ENCODE measurements around the gene TM7SF3.

TM7SF3 gene

DNA sequence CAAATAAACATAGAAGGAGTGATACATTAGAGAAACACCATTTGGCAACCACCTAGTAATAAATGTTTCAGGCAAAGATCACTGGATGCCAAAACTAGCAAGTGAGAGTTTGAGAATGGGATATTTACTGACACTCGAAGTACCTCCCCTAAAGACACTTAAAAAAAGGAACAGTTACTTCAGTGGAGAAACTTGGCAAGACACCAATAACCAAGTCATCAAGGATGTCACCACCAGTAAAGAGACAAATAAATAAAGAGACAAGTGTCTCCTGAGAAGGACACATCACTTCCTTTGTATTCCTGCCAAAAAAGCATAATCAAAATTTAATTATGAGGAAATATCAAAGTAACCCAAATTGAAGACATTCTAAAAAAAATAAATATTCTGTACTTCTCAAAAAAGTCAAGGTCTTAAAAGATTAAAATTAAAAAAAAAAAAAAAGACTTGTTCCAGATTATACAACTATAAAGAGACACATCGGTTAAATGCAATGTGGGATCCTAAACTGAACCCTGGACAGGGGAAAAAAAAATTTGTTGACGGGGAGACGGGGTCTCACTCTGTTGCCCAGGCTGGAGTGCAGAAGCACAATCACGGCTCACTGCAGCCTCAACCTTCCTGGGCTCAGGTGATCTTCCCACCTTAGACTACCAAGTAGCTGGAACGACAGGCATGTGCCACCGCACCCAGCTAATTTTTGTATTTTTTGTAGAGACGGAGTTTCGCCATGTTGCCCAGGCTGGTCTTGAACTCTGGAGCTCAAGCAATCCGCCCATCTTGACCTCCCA, 26.4 kb downstream of the TM7SF3 start:
- TF ChIP-seq, protein P1, sequence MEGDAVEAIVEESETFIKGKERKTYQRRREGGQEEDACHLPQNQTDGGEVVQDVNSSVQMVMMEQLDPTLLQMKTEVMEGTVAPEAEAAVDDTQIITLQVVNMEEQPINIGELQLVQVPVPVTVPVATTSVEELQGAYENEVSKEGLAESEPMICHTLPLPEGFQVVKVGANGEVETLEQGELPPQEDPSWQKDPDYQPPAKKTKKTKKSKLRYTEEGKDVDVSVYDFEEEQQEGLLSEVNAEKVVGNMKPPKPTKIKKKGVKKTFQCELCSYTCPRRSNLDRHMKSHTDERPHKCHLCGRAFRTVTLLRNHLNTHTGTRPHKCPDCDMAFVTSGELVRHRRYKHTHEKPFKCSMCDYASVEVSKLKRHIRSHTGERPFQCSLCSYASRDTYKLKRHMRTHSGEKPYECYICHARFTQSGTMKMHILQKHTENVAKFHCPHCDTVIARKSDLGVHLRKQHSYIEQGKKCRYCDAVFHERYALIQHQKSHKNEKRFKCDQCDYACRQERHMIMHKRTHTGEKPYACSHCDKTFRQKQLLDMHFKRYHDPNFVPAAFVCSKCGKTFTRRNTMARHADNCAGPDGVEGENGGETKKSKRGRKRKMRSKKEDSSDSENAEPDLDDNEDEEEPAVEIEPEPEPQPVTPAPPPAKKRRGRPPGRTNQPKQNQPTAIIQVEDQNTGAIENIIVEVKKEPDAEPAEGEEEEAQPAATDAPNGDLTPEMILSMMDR (IDR thresholded peaks at IDR 0.05; ENCODE audit: control insufficient read depth, extremely low read depth, insufficient read depth), result no peak
- peak; percentile 91 for DNase-seq (ENCODE audit: low read depth)
- H3K4me3 ChIP-seq (ENCODE audit: low read depth, low read length), result no peak overlapping the region

DNA sequence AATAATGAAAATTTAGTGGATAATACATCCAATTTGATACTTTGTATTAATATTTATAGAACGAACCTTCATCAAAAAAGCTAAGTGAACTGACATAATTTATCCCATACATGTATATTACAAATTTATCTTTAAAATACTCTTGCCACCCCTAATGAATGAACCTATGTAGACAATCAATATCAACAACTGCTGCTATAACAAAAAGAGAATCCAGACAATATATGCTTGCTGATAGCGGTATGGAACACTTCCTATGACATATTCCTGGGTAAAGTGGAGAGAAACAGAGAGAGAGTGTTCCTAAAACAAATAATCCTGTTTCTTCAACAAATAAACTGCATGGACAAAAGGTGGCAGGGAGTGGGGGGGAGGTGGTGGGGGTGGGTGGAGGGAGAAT, 31.3 kb downstream of the TM7SF3 start:
- no peak overlapping the region for H3K4me3 ChIP-seq (ENCODE audit: low read depth, low read length)
- TF ChIP-seq, protein P1 (IDR thresholded peaks at IDR 0.05; ENCODE audit: control insufficient read depth, extremely low read depth, insufficient read depth), result no peak
- no peak for DNase-seq (ENCODE audit: low read depth)

DNA sequence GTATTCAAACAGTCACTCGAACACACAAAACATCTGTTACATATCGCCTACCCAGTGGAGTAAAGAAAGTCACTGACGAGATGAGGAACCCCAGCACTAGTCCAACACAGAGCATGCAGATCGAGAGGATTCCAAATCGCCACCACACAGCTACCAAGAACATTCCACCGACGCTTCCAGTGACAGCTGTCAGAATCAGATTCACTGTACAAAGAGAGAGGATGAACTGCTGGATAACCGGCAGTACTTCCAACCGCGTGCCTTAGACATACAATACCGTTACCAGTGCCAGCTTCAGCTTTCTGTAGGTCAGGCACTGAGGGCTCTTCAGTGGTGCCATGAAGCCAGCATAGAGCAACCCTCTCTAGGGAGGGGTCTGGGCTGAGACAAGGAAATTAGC, 34.5 kb downstream of the TM7SF3 start:
- DNase-seq (ENCODE audit: low read depth), result no peak
- TF ChIP-seq, protein P1 (IDR thresholded peaks at IDR 0.05; ENCODE audit: control insufficient read depth, extremely low read depth, insufficient read depth), result no peak
- H3K4me3 ChIP-seq (ENCODE audit: low read depth, low read length), result no peak overlapping the region

DNA sequence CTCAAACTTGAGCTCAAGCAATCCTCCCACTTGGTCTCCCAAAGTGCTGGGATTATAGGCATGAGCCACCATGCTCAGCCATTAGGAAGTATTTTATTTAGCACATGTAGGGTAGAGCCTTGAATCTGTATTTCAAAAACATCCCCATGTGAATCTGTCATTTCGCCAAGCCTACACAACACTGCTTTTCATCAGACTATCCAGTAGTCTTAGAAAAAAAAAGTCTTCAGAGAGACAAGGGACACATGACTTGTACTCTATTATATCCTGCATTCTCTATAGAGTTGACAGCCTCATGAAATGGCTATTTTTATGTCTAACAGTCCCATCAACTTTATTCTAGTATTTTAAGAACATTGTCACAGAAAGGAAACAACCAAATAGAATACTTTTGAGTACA, 35.4 kb downstream of the TM7SF3 start:
- no peak for DNase-seq (ENCODE audit: low read depth)
- H3K4me3 ChIP-seq (ENCODE audit: low read depth, low read length), result no peak overlapping the region
- TF ChIP-seq, protein P1 (IDR thresholded peaks at IDR 0.05; ENCODE audit: control insufficient read depth, extremely low read depth, insufficient read depth), result no peak

DNA sequence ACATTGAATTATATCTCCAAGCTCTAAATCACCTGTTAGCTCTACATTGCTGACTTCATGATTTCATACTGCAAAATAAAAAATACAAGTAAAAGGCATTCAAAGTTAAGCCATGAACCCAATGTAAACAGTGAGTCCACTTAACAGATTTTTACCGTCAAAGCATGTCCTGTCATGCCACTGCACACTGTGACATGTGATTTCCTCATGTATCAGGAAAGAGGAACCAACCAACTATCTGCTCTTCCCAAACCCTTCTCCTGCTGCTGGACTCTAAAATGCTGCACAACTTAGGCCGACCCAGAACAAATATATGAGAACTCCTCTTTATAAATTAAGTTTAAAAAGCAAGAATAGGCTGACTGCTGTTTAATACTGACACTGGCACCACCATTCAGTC, 37.5 kb downstream of the TM7SF3 start:
- TF ChIP-seq, protein P1 (IDR thresholded peaks at IDR 0.05; ENCODE audit: control insufficient read depth, extremely low read depth, insufficient read depth), result no peak
- H3K4me3 ChIP-seq (ENCODE audit: low read depth, low read length), result no peak overlapping the region
- DNase-seq (ENCODE audit: low read depth), result no peak

DNA sequence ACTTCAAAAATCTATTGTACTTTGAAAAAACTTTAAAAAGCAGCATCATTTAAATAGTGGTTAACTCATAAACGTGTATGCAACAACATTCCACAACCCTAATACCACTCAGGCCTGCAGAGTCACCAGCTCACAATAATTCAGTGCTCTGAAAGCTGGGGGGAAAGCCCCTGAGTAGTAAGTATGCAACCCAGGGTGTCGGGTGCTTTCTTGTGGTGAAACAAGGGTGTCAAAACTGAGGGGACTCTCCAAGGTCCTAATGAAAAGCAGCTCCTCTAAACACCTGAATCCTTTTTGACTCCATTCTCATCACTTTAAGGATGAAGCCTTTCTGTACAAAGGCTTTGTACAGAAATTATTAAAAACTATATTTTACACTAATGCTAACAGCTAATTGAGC, 42.2 kb downstream of the TM7SF3 start:
- no peak for DNase-seq (ENCODE audit: low read depth)
- TF ChIP-seq, protein P1 (IDR thresholded peaks at IDR 0.05; ENCODE audit: control insufficient read depth, extremely low read depth, insufficient read depth), result no peak
- no peak overlapping the region for H3K4me3 ChIP-seq (ENCODE audit: low read depth, low read length)

DNA sequence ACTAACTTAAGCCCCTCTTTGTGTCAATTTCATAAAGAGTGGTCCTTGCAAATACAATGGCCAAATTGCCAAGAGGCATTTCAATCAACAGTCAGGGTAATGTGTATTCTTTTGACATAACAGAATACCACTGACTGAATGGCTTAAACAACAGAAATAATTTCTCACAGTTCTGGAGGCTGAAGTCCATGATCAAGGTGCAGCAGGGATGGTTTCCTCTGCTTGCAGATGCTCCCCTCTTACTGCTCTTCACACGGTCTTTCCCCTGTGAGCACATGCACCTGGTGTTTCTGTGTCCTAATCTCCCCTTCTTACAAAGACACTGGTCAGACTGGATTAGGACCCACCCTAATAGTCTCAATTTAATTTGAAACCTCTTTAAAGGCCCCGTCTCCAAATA, 44.0 kb downstream of the TM7SF3 start:
- DNase-seq (ENCODE audit: low read depth), result no peak
- TF ChIP-seq, protein P1 (IDR thresholded peaks at IDR 0.05; ENCODE audit: control insufficient read depth, extremely low read depth, insufficient read depth), result no peak

More for the DNA sequence above, 44.0 kb downstream of the TM7SF3 start:
- H3K4me3 ChIP-seq (ENCODE audit: low read depth, low read length), result no peak overlapping the region

All from LNCaP clone FGC (cell line).